Chondrocyte (in vitro differentiated cells): Measurements from ENCODE around the gene PKNOX1. TPM values are rescaled to one million over a fixed set of nuclear protein-coding genes. Genes with fewer than 3 reads are reported as not detected.
"Not testable (repeated sequence)": the region's sequence is repeated elsewhere in the genome, so short reads cannot be mapped to it uniquely, and the experiment has no call there.

Experiments used
- DNase-seq: peaks from one replicate; pipeline ENCODE4 v3.0.0; 2021; ENCODE audit warnings: mixed read lengths, low spot score
- H3K27ac Mint-ChIP-seq: one replicate; pipeline ENCODE4 v1.8.0; 2021; ENCODE audit warnings: mild to moderate bottlenecking, moderate library complexity, mixed read lengths; ENCODE audit not compliant: unreplicated experiment
- H3K27me3 Mint-ChIP-seq: 2 replicates; pipeline ENCODE4 v1.8.0; 2021; ENCODE audit warnings: low read depth, mixed read lengths
- H3K36me3 Mint-ChIP-seq: 2 replicates; pipeline ENCODE4 v1.8.0; 2021; ENCODE audit warnings: low read depth, mixed read lengths
- H3K4me1 Mint-ChIP-seq: 2 replicates; pipeline ENCODE4 v1.8.0; 2021; ENCODE audit warnings: low read depth, mild to moderate bottlenecking, mixed read lengths
- H3K4me3 Mint-ChIP-seq: one replicate; pipeline ENCODE4 v1.8.0; 2021; ENCODE audit warnings: mild to moderate bottlenecking, moderate library complexity, mixed read lengths; ENCODE audit not compliant: unreplicated experiment
- H3K9me3 Mint-ChIP-seq: 2 replicates; pipeline ENCODE4 v1.8.0; 2021; ENCODE audit warnings: low read depth, mixed read lengths
- CTCF ChIP-seq: fragments of 200-600 bp; sonication (generic); IDR thresholded peaks from 2 replicates; pipeline ENCODE4 v1.5.0; 2021; ENCODE audit warnings: antibody characterized with exemption, mild to moderate bottlenecking, moderate library complexity
- total RNA-seq: library from RNA; stranded (reverse); gene quantifications from 3 replicates; pipeline ENCODE4 v1.2.1, GENCODE V29; 2021

PKNOX1 gene
- total RNA-seq, 1 donor from 2014 or later, result 12.0 TPM

DNA sequence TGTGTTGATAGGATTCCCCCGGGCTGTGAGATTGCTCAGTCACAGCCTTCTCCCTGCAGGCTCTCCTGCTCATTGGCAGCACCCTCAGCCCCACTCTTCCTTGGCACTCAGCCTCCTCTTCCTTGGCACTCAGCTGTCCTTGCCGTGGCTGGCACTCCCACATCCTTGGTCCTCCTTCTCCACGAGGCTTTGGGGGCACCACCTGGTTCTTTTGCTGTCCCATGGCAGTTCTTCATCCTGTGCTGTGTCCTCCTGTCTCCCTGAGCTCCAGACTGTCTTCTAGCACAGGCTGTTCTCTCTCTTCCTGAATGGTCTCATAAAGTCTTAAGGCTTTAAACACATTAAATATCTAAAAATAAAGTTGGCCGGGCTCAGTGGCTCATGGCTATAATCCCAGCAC is 27.0 kb downstream of the PKNOX1 start:
- peaks cover 19% of the 10 kb centered on the region for H3K4me1 Mint-ChIP-seq
- no peak for DNase-seq
- TF ChIP-seq CTCF, result no peak
- H3K27me3 Mint-ChIP-seq, result no peaks in the 10 kb centered on the region
- H3K27ac Mint-ChIP-seq, result no peak overlapping the region
- no peak overlapping the region for H3K4me3 Mint-ChIP-seq
- H3K9me3 Mint-ChIP-seq, result peaks cover 7% of the 10 kb centered on the region
- H3K36me3 Mint-ChIP-seq, result peaks cover 10% of the 10 kb centered on the region

GRCh38 chr21:43004926-43005325 is 30.6 kb downstream of the PKNOX1 start:
- Mint-ChIP-seq H3K27me3 (no peaks in the 10 kb centered on the region), H3K9me3 (peaks cover 3% of the 10 kb centered on the region), H3K36me3 (peaks cover 13% of the 10 kb centered on the region), H3K4me3 (no peak overlapping the region), H3K4me1 (peaks cover 6% of the 10 kb centered on the region), H3K27ac (no peak overlapping the region)
- DNase-seq, result no peak
- no peak for TF ChIP-seq CTCF

GRCh38 chr21:43005635-43006034 is 31.3 kb downstream of the PKNOX1 start:
- H3K27me3 Mint-ChIP-seq, result no peaks in the 10 kb centered on the region
- TF ChIP-seq CTCF, result no peak
- peaks cover 10% of the 10 kb centered on the region for H3K36me3 Mint-ChIP-seq
- peaks cover 6% of the 10 kb centered on the region for H3K4me1 Mint-ChIP-seq
- no peak overlapping the region for H3K27ac Mint-ChIP-seq
- no peak overlapping the region for H3K4me3 Mint-ChIP-seq
- H3K9me3 Mint-ChIP-seq, result no peaks in the 10 kb centered on the region
- no peak for DNase-seq

GRCh38 chr21:43006051-43006873 is 31.9 kb downstream of the PKNOX1 start:
- not testable (repeated sequence) for H3K27ac Mint-ChIP-seq, H3K4me1 Mint-ChIP-seq, H3K27me3 Mint-ChIP-seq, H3K36me3 Mint-ChIP-seq, H3K9me3 Mint-ChIP-seq, H3K4me3 Mint-ChIP-seq, DNase-seq

GRCh38 chr21:43006874-43007208 is 32.5 kb downstream of the PKNOX1 start:
- Mint-ChIP-seq H3K4me3 (no peak overlapping the region), H3K9me3 (no peaks in the 10 kb centered on the region), H3K36me3 (peaks cover 12% of the 10 kb centered on the region), H3K27me3 (no peaks in the 10 kb centered on the region), H3K27ac (no peak overlapping the region), H3K4me1 (no peaks in the 10 kb centered on the region)
- no peak for TF ChIP-seq CTCF
- DNase-seq, result no peak

DNA sequence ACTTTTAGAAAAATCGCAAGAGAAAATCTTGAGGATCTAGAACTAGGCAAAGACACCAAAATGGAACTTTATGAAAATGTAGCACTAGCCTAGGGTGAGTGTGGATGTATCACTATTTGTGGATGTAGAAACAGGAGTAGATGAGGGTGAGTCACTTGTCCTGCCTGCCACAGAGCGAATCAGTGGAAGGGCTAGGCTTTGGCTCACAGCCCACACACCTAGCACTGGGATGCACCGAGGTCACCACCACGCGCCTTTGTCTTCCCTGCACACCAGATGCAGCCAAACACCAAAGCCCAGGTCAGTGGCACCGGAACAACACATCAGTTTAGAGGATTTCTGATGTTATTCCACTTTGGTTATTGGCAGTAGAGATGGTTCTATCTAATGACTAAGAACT is 38.2 kb downstream of the PKNOX1 start:
- Mint-ChIP-seq H3K4me3 (no peak overlapping the region), H3K4me1 (no peaks in the 10 kb centered on the region), H3K27me3 (no peaks in the 10 kb centered on the region), H3K9me3 (no peaks in the 10 kb centered on the region), H3K27ac (no peak overlapping the region), H3K36me3 (peaks cover 16% of the 10 kb centered on the region)
- no peak for TF ChIP-seq CTCF
- DNase-seq, result no peak
